ENCODE results near the gene TIMM17A.

DNA sequence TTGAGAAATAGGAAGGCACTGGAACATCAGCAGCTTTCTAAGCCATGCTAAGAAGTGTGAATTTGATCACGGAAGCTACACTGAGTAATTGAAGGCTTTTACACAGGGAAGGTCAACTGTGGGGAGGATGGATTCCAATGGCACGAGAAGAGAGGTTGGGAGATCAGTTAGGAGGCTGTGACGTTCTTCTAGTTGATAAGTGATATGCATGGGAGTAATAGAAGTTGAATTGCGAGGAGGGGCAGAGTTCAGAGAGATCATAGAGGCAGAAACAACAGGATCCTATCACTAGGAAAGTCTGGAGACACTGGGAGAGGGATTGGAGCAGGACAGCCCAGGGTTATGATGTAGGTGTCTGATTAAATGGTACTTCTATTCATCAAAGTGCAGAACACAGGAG lies 25.2 kb upstream of the TIMM17A start:
- TF ChIP-seq, protein P1, sequence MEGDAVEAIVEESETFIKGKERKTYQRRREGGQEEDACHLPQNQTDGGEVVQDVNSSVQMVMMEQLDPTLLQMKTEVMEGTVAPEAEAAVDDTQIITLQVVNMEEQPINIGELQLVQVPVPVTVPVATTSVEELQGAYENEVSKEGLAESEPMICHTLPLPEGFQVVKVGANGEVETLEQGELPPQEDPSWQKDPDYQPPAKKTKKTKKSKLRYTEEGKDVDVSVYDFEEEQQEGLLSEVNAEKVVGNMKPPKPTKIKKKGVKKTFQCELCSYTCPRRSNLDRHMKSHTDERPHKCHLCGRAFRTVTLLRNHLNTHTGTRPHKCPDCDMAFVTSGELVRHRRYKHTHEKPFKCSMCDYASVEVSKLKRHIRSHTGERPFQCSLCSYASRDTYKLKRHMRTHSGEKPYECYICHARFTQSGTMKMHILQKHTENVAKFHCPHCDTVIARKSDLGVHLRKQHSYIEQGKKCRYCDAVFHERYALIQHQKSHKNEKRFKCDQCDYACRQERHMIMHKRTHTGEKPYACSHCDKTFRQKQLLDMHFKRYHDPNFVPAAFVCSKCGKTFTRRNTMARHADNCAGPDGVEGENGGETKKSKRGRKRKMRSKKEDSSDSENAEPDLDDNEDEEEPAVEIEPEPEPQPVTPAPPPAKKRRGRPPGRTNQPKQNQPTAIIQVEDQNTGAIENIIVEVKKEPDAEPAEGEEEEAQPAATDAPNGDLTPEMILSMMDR (IDR thresholded peaks at IDR 0.05) = no peak
- no peak for TF ChIP-seq POLR2AphosphoS5 (IDR thresholded peaks at IDR 0.05)
